Smooth muscle cell (in vitro differentiated cells): Measurements from ENCODE around the gene ABI1. TPM values are rescaled to one million over a fixed set of nuclear protein-coding genes. Genes with fewer than 3 reads are reported as not detected.
A peak's percentile ranks its signal among the peaks of the same experiment; 100 is the strongest.

Experiments used
- DNase-seq: peaks from one replicate; lab custom pipeline; 2025; ENCODE audit not compliant: unreplicated experiment; lab: John Stamatoyannopoulos, UW
- H2AFZ ChIP-seq: fragments of 200-600 bp; sonication (generic); 2 replicates; pipeline ENCODE4 v1.6.0; 2016; ENCODE audit warnings: antibody characterized with exemption, low read depth, mild to moderate bottlenecking
- H3F3A ChIP-seq: fragments of 200-600 bp; sonication (generic); 2 replicates; pipeline ENCODE4 v1.6.0; 2017; ENCODE audit warnings: antibody characterized with exemption, low read depth
- H3K27ac ChIP-seq: fragments of 200-600 bp; sonication (generic); 2 replicates; pipeline ENCODE4 v1.5.1; 2016; ENCODE audit warnings: low read depth, mild to moderate bottlenecking
- H3K27me3 ChIP-seq: fragments of 200-600 bp; sonication (generic); 2 replicates; pipeline ENCODE4 v1.6.1; 2016; ENCODE audit warnings: low read depth, mild to moderate bottlenecking
- H3K36me3 ChIP-seq: fragments of 200-600 bp; sonication (generic); 2 replicates; pipeline ENCODE4 v1.5.1; 2016; ENCODE audit warnings: low read depth
- H3K4me1 ChIP-seq: fragments of 200-600 bp; sonication (generic); 2 replicates; pipeline ENCODE4 v1.5.1; 2016; ENCODE audit warnings: low read depth
- H3K4me2 ChIP-seq: fragments of 200-600 bp; sonication (generic); 2 replicates; pipeline ENCODE4 v1.6.0; 2016; ENCODE audit warnings: mild to moderate bottlenecking
- H3K4me3 ChIP-seq: fragments of 200-600 bp; sonication (generic); 2 replicates; pipeline ENCODE4 v1.5.1; 2016; ENCODE audit warnings: mild to moderate bottlenecking
- H3K79me2 ChIP-seq: fragments of 200-600 bp; sonication (generic); 2 replicates; pipeline ENCODE4 v1.6.0; 2016; ENCODE audit warnings: low read depth, mild to moderate bottlenecking
- H3K9ac ChIP-seq: fragments of 200-600 bp; sonication (generic); 2 replicates; pipeline ENCODE4 v1.6.0; 2016; ENCODE audit warnings: low read depth
- H3K9me3 ChIP-seq: fragments of 200-600 bp; sonication (generic); replicated peaks from 2 replicates; pipeline ENCODE4 v1.5.1; 2016; ENCODE audit warnings: low read depth
- H4K20me1 ChIP-seq: fragments of 200-600 bp; sonication (generic); 2 replicates; pipeline ENCODE4 v1.6.0; 2016; ENCODE audit warnings: low read depth
- CTCF ChIP-seq: fragments of 200-600 bp; sonication (generic); IDR thresholded peaks from 2 replicates; pipeline ENCODE4 v1.5.1; 2017; ENCODE audit warnings: borderline replicate concordance, mild to moderate bottlenecking, antibody characterized with exemption; ENCODE audit not compliant: insufficient read depth, poor library complexity, severe bottlenecking
- WGBS: methylation state at CpG from one replicate; pipeline ENCODE4 v1.1.7; 2016; ENCODE audit warnings: low lambda C conversion rate; 5-methylcytosine and 5-hydroxymethylcytosine counted together
- polyA plus RNA-seq: library from polyadenylated mRNA; unstranded; fragments of >200 nt; fragmentation: Nextera tagmentation; extraction: Ambion mirVana; gene quantifications from 2 replicates; pipeline ENCODE4 v1.2.1, GENCODE V29; 2016
- total RNA-seq: library from RNA; depleted of rRNA; stranded (reverse); fragments of >200 nt; gene quantifications from 2 replicates; pipeline ENCODE4 v1.2.3, GENCODE V29; 2014

Gene ABI1
- total and polyA plus RNA-seq, 2 experiments from 2014 or later = 40.3 to 51.4 TPM

- Histone ChIP-seq H3K79me2 (peaks cover 100% of the 10 kb centered on the region), H3F3A (peaks cover 1% of the 10 kb centered on the region), H3K4me2 (peak overlapping the region; percentile 47), H3K27ac (peak overlapping the region; percentile 60), H3K4me3 (no peak overlapping the region), H3K9ac (no peak overlapping the region), H3K27me3 (no peaks in the 10 kb centered on the region), H3K36me3 (no peaks in the 10 kb centered on the region), H2AFZ (no peak overlapping the region), H3K4me1 (peaks cover 27% of the 10 kb centered on the region), H3K9me3 (no peaks in the 10 kb centered on the region), H4K20me1 (peaks cover 96% of the 10 kb centered on the region)
- no peak for DNase-seq
- TF ChIP-seq CTCF = no peak
- 56% methylated on average over 1 of the region's 1 CpG for WGBS
Observed at GRCh38 chr10:26854524-26854923, 6.2 kb downstream of the ABI1 start.

DNA sequence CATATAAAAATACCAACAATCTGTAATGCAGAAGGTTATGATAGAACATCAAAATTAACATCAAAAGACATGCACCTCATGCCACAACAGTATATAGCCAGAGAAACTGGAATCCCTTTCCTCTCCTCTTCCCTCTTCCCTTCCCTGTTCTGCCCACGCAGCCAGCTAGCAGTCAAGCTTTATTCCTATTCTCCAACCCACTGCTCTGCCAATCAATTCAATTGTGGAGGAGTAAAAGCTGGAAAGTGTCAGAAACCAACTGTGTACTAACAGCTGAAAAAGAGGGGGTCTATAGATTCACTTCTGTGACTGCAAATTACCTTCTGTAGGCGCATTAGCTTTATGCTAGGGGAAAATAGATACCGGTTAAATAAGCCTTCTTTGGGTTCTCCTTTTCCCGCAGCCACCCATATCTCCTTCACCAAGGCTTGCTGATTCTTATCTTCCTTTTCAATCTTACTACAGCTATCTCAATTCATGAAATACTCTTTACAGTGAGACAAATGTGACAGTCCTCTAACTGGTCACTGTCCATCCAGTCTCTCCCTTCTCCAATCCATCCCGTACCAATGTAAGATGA, 16.3 kb downstream of the ABI1 start:
- Histone ChIP-seq H2AFZ (no peak overlapping the region), H3F3A (no peaks in the 10 kb centered on the region), H3K36me3 (no peaks in the 10 kb centered on the region), H3K9ac (no peak overlapping the region), H3K27ac (no peak overlapping the region), H4K20me1 (peaks cover 99% of the 10 kb centered on the region), H3K79me2 (peaks cover 98% of the 10 kb centered on the region), H3K4me3 (no peak overlapping the region), H3K4me2 (no peak overlapping the region), H3K9me3 (no peaks in the 10 kb centered on the region), H3K27me3 (no peaks in the 10 kb centered on the region), H3K4me1 (peaks cover 8% of the 10 kb centered on the region)
- no peak for TF ChIP-seq CTCF
- no peak for DNase-seq
- 83% methylated on average over 5 of the region's 5 CpGs for WGBS

GRCh38 chr10:26843736-26844135, 17.0 kb downstream of the ABI1 start:
- Histone ChIP-seq H4K20me1 (peaks cover 99% of the 10 kb centered on the region), H3F3A (no peaks in the 10 kb centered on the region), H3K27me3 (no peaks in the 10 kb centered on the region), H3K9me3 (no peaks in the 10 kb centered on the region), H3K27ac (no peak overlapping the region), H3K4me3 (no peak overlapping the region), H3K4me2 (no peak overlapping the region), H2AFZ (no peak overlapping the region), H3K4me1 (peaks cover 8% of the 10 kb centered on the region), H3K36me3 (no peaks in the 10 kb centered on the region), H3K79me2 (peaks cover 98% of the 10 kb centered on the region), H3K9ac (no peak overlapping the region)
- whole genome bisulfite sequencing = 90% methylated on average over 3 of the region's 3 CpGs
- no peak for DNase-seq
- TF ChIP-seq CTCF = no peak

DNA sequence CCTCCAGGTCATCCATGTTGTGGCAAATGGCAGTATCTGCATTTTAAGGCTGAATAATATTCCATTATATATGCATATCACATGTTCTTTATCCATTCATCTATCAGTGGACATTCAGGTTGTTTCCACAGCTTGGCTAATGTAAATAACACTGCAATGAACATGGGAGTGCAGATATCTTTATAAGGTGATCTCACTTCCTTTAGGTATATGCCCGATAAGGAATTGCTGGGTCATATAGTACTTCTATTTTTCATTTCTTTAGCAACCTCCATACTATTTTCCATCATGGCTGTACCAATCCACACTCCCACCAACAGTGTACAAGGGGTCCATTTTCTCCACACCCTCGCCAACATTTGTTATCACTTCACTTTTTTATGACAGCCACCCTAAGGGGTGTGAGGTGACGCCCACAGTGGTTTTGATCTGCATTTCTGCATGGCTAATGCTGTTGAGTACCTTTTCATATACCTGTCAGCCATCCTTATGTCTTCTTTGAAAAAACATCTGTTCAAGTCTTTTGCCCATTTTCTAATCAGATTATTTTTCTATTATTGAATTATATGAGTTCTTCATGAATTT, 18.9 kb downstream of the ABI1 start:
- Histone ChIP-seq H3F3A (no peaks in the 10 kb centered on the region), H3K4me2 (no peak overlapping the region), H3K27me3 (no peaks in the 10 kb centered on the region), H2AFZ (no peak overlapping the region), H3K36me3 (no peaks in the 10 kb centered on the region), H3K27ac (no peak overlapping the region), H3K79me2 (peaks cover 98% of the 10 kb centered on the region), H3K9me3 (no peaks in the 10 kb centered on the region), H4K20me1 (peaks cover 99% of the 10 kb centered on the region), H3K4me3 (no peak overlapping the region), H3K9ac (no peak overlapping the region), H3K4me1 (peaks cover 8% of the 10 kb centered on the region)
- WGBS = 100% methylated on average over 3 of the region's 3 CpGs
- no peak for TF ChIP-seq CTCF
- DNase-seq = no peak
